AG08396 (cell line): ENCODE results near the gene PTER.

Experiments used
- DNase-seq: peaks from one replicate; pipeline ENCODE4 v3.0.0; 2012; ENCODE audit warnings: low spot score, mixed read lengths

PTER gene

DNA sequence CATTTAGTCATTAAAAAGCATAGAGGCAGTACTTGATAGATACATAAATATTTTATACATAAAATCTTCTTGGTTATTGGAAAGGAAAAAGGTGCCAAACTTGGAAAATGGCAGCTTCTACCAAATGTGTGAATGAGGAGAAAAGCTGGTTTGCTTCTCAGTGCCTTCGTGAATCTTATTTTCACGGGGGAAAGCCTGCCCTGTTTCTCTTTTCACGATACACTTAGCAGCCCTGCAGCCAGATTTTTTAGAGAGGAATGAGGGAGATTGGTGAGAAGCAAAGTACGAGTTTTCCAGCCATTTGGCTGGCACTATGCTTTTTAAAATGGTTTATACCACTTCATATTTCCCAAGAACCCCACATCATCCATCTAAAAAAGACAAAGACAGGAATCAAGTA, 107.8 kb downstream of the PTER start:
- DNase-seq: no peak

- peak; percentile 48 for DNase-seq
Measured at GRCh38 chr10:16545116-16545736, 108.4 kb downstream of the PTER start.

- DNase-seq: no peak
Measured at GRCh38 chr10:16547973-16548372, 111.2 kb downstream of the PTER start.

DNA sequence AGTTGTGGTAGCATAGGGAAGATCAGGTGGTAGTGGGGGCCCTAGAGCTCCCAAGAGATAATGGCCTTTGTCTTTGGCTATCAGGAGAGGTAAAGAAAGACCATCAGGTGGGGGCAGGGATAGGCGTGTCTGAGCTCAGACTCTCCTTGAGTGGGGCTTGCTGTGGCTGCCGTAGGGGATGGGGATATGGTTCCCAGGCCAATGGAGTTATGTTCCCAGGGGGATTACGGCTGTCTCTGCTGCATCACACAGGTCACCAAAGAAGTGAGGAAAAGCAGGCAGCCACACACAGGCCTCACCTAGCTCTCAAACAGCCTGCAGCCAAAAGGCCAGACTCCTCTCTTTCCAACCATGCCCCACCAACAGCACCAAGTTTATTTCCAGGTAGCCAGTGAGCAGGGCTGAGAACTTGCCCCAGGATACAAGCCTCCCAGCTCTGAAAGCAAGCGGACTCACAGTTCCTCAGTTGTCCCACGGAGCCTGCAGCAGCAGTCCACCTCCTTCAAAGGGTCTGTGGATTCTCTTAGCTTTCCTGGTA, 122.5 kb downstream of the PTER start:
- DNase-seq: no peak

DNA sequence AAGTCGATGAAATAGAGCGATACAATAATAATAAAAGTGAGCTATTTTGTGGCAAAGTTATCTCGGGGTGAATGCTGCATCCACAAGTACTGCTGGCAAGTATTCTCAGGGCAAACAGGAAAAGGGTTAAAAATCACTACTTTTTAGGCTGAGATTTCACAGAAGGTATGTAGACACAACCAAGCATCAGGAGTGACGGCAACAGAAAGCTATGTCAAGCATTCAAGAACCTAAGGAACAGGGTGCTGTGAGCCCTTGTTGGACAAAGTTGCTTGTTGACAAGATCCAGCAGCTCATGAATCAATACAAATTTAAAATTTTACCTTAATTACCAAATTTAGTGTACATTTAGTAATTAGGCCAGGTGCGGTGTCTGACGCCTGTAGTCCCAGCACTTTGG, 126.1 kb downstream of the PTER start:
- no peak for DNase-seq
